HG03354 (cell line): Measurements from ENCODE around the gene NCAPD3.
"Not testable (repeated sequence)": the region's sequence is repeated elsewhere in the genome, so short reads cannot be mapped to it uniquely, and the experiment has no call there.

ENCODE experiments used
- ATAC-seq: cut with Tn5 transposase; IDR thresholded peaks from one replicate; pipeline ENCODE4 v1.9.1; 2021; ENCODE audit warnings: mild to moderate bottlenecking; ENCODE audit not compliant: unreplicated experiment, poor library complexity, severe bottlenecking

NCAPD3 gene

GRCh38 chr11:134231958-134232659, 8.3 kb upstream of the NCAPD3 start:
- ATAC-seq = no peak

- ATAC-seq = no peak
Observed at GRCh38 chr11:134230339-134230738, 6.6 kb upstream of the NCAPD3 start.

- ATAC-seq = no peak
Observed at GRCh38 chr11:134229126-134229790, 5.5 kb upstream of the NCAPD3 start.

GRCh38 chr11:134228625-134229024, 4.9 kb upstream of the NCAPD3 start:
- ATAC-seq = peak; percentile 59

GRCh38 chr11:134226806-134227325, 3.1 kb upstream of the NCAPD3 start:
- no peak for ATAC-seq

- peak; percentile 15 for ATAC-seq
Observed at GRCh38 chr11:134224710-134225664, 1.2 kb upstream of the NCAPD3 start.

GRCh38 chr11:134223121-134223520, 646 bp downstream of the NCAPD3 start:
- no peak for ATAC-seq

- no peak for ATAC-seq
Observed at GRCh38 chr11:134216816-134217215, 7.0 kb downstream of the NCAPD3 start.

GRCh38 chr11:134215836-134216235, 7.9 kb downstream of the NCAPD3 start:
- no peak for ATAC-seq

GRCh38 chr11:134207538-134208239, 16.1 kb downstream of the NCAPD3 start:
- ATAC-seq = no peak

- ATAC-seq = no peak
Observed at GRCh38 chr11:134206185-134206584, 17.6 kb downstream of the NCAPD3 start.

GRCh38 chr11:134205729-134206128, 18.0 kb downstream of the NCAPD3 start:
- no peak for ATAC-seq

- no peak for ATAC-seq
Observed at GRCh38 chr11:134202661-134203060, 21.1 kb downstream of the NCAPD3 start.

GRCh38 chr11:134200688-134201087, 23.1 kb downstream of the NCAPD3 start:
- ATAC-seq = no peak

GRCh38 chr11:134199531-134199930, 24.2 kb downstream of the NCAPD3 start:
- no peak for ATAC-seq

GRCh38 chr11:134196756-134197155, 27.0 kb downstream of the NCAPD3 start:
- no peak for ATAC-seq

- ATAC-seq = not testable (repeated sequence)
Observed at GRCh38 chr11:134188092-134188491, 35.7 kb downstream of the NCAPD3 start.

GRCh38 chr11:134181707-134182106, 42.1 kb downstream of the NCAPD3 start:
- ATAC-seq = no peak

- ATAC-seq = no peak
Observed at GRCh38 chr11:134178032-134178674, 45.6 kb downstream of the NCAPD3 start.
